PC-9 (cell line): ENCODE results near the gene GEMIN5. TPM values are rescaled to one million over a fixed set of nuclear protein-coding genes. Genes with fewer than 3 reads are reported as not detected.

Experiments used
- BruUV-seq: library from RNA; stranded (reverse); fragments of 400-500 nt; replicated peaks from 2 replicates; lab custom pipeline; 2021; lab: Mats Ljungman, UMichigan
- CTCF ChIA-PET: fragments of 300-600 bp; sonication (Branson Sonifier 250); formaldehyde crosslinking; loops from one replicate; lab custom pipeline; 2022; ENCODE audit warnings: antibody characterized with exemption; lab: Charles Lee
- POLR2A ChIA-PET: fragments of 300-600 bp; sonication (Branson Sonifier 250); formaldehyde crosslinking; loops from one replicate; lab custom pipeline; 2022; ENCODE audit warnings: antibody characterized with exemption; ENCODE audit not compliant: unreplicated experiment; lab: Charles Lee
- DNase-seq, 2 experiments: peaks; one replicate each; pipeline versions ENCODE4 v3.0.0 to v3.0.0-alpha.2; 2015 to 2022; ENCODE audit warnings: mixed read lengths in 1 of 2
- H2AFZ ChIP-seq: fragments of 200-600 bp; sonication (generic); 2 replicates; pipeline ENCODE4 v1.8.1; 2017; ENCODE audit warnings: antibody characterized with exemption
- H3F3A ChIP-seq: fragments of 200-600 bp; sonication (generic); 2 replicates; pipeline ENCODE4 v1.8.1; 2017; ENCODE audit warnings: antibody characterized with exemption, mild to moderate bottlenecking, low read depth; ENCODE audit not compliant: insufficient read depth
- H3K27ac ChIP-seq: fragments of 200-600 bp; sonication (generic); 2 replicates; pipeline ENCODE4 v1.6.1; 2016; ENCODE audit warnings: mixed run types
- H3K27me3 ChIP-seq: fragments of 200-600 bp; sonication (generic); 2 replicates; pipeline ENCODE4 v1.6.1; 2016; ENCODE audit warnings: low read depth, mixed run types; ENCODE audit not compliant: insufficient read depth
- H3K36me3 ChIP-seq: fragments of 200-600 bp; sonication (generic); 2 replicates; pipeline ENCODE4 v1.6.1; 2016; ENCODE audit warnings: low read depth, mixed run types
- H3K4me1 ChIP-seq: fragments of 200-600 bp; sonication (generic); replicated peaks from 2 replicates; pipeline ENCODE4 v1.6.1; 2016; ENCODE audit warnings: mixed run types; ENCODE audit not compliant: insufficient read depth
- H3K4me2 ChIP-seq: fragments of 200-600 bp; sonication (generic); 2 replicates; pipeline ENCODE4 v1.6.1; 2017; ENCODE audit warnings: mixed run types
- H3K4me3 ChIP-seq: fragments of 200-600 bp; sonication (generic); 2 replicates; pipeline ENCODE4 v1.6.1; 2016; ENCODE audit warnings: mixed run types
- H3K79me2 ChIP-seq: fragments of 200-600 bp; sonication (generic); 2 replicates; pipeline ENCODE4 v1.6.1; 2017; ENCODE audit warnings: low read depth, mixed run types
- H3K9me2 ChIP-seq: fragments of 200-600 bp; sonication (generic); 2 replicates; pipeline ENCODE4 v1.8.1; 2017; ENCODE audit warnings: mild to moderate bottlenecking; ENCODE audit not compliant: insufficient read depth
- H3K9me3 ChIP-seq: fragments of 200-600 bp; sonication (generic); 2 replicates; pipeline ENCODE4 v1.8.1; 2016; ENCODE audit warnings: low read depth; ENCODE audit not compliant: insufficient read depth
- H4K20me1 ChIP-seq: fragments of 200-600 bp; sonication (generic); 2 replicates; pipeline ENCODE4 v1.8.1; 2017; ENCODE audit not compliant: insufficient read depth
- EZH2 ChIP-seq: fragments of 200-600 bp; sonication (generic); IDR thresholded peaks from 2 replicates; pipeline ENCODE4 v1.8.0; 2017; ENCODE audit warnings: antibody characterized with exemption, low read depth
- intact Hi-C: fragments of 100-400 bp; cut with micrococcal nuclease; formaldehyde crosslinking; loops from one replicate; pipeline ENCODE4 v1.10.0; 2022; ENCODE audit not compliant: unreplicated experiment
- total RNA-seq: library from RNA; stranded (reverse); gene quantifications from 2 replicates; pipeline ENCODE4 v1.2.3, GENCODE V29; 2021
- TF ChIP-seq, protein P1 (sequence below): fragments of 200-600 bp; sonication (generic); conservative IDR thresholded peaks from 2 replicates; pipeline ENCODE4 v1.6.1; 2017; ENCODE audit warnings: mixed run types, antibody characterized with exemption, mild to moderate bottlenecking, moderate library complexity

The GEMIN5 gene
- total RNA-seq, 1 experiment from 2014 or later, result 18.6 TPM

GRCh38 chr5:154892369-154892771 is 45.6 kb downstream of the GEMIN5 start:
- no peak overlapping the region for H2AFZ ChIP-seq
- H3K27me3 ChIP-seq, result no peaks in the 10 kb centered on the region
- no peak overlapping the region for H3K4me2 ChIP-seq
- ChIA-PET CTCF (no interaction called here), POLR2A (no interaction called here)
- H3K4me3 ChIP-seq, result no peak overlapping the region
- BruUV-seq, result no TSS peak
- H3K4me1 ChIP-seq, result no peaks in the 10 kb centered on the region
- DNase-seq, result no peak
- no peaks in the 10 kb centered on the region for H4K20me1 ChIP-seq
- H3K9me2 ChIP-seq, result no peaks in the 10 kb centered on the region
- H3K9me3 ChIP-seq, result peaks cover under 1% of the 10 kb centered on the region; the same call in 1 of the 2 replicates
- no peak overlapping the region for H3K27ac ChIP-seq
- no peaks in the 10 kb centered on the region; the same call in 1 of the 2 replicates for H3F3A ChIP-seq
- TF ChIP-seq, protein P1, sequence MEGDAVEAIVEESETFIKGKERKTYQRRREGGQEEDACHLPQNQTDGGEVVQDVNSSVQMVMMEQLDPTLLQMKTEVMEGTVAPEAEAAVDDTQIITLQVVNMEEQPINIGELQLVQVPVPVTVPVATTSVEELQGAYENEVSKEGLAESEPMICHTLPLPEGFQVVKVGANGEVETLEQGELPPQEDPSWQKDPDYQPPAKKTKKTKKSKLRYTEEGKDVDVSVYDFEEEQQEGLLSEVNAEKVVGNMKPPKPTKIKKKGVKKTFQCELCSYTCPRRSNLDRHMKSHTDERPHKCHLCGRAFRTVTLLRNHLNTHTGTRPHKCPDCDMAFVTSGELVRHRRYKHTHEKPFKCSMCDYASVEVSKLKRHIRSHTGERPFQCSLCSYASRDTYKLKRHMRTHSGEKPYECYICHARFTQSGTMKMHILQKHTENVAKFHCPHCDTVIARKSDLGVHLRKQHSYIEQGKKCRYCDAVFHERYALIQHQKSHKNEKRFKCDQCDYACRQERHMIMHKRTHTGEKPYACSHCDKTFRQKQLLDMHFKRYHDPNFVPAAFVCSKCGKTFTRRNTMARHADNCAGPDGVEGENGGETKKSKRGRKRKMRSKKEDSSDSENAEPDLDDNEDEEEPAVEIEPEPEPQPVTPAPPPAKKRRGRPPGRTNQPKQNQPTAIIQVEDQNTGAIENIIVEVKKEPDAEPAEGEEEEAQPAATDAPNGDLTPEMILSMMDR, result no peak
- TF ChIP-seq EZH2, result no peak
- peaks cover 56% of the 10 kb centered on the region for H3K36me3 ChIP-seq
- intact Hi-C loops, result no loop called here
- no peaks in the 10 kb centered on the region for H3K79me2 ChIP-seq

DNA sequence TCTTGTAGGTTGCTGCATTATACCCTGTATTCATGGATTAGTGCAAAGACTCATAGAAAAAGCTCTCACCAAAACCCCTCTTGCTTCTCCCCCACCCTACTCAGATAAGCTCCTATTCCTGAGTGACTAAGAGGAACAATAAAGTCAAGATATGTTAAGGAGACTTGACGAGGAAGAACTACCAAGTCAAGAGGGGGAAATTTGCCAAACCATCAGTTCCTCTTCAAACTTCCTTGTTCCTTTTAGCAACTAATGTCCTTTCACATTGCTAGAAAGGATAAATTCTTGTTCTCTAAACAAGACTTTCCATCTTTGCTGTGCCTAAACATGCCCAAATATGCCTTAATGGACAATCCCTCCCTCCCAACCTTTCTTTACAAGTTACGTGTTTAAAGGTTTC is 52.6 kb downstream of the GEMIN5 start:
- intact Hi-C loops, result no loop called here
- no peaks in the 10 kb centered on the region for H3K79me2 ChIP-seq
- no TSS peak for BruUV-seq
- no peaks in the 10 kb centered on the region for H4K20me1 ChIP-seq
- no peak overlapping the region for H3K27ac ChIP-seq
- no peaks in the 10 kb centered on the region for H3K9me2 ChIP-seq
- H3K36me3 ChIP-seq, result peaks cover 46% of the 10 kb centered on the region
- ChIA-PET CTCF (no interaction called here), POLR2A (no interaction called here)
- no peaks in the 10 kb centered on the region for H3K27me3 ChIP-seq
- DNase-seq, result no peak
- H3K9me3 ChIP-seq, result peaks cover 23% of the 10 kb centered on the region
- no peak overlapping the region for H3K4me2 ChIP-seq
- H2AFZ ChIP-seq, result no peak overlapping the region
- H3K4me3 ChIP-seq, result no peak overlapping the region
- no peaks in the 10 kb centered on the region for H3K4me1 ChIP-seq
- TF ChIP-seq, protein P1, result no peak
- TF ChIP-seq EZH2, result no peak
- H3F3A ChIP-seq, result no peaks in the 10 kb centered on the region

DNA sequence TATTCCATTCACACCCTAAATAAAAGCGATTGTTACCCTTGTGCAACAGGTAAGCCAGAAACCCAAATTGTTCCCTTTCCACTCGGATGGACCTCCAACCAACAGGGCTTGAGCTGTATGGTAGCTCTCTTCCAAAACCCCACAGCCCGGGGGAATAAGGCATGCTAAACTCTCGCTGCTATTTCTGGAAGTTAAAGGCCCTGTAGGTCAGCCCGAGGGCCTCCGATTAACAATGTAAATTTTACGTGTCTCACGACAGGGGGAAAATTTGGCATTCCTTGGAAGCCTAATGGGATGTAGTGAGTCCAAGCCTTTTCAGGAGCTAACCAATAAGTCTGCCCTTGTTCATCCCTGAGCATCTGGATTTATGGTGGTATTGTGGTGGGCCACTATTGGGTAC is 53.6 kb downstream of the GEMIN5 start:
- intact Hi-C loops, result no loop called here
- peaks cover 40% of the 10 kb centered on the region for H3K36me3 ChIP-seq
- ChIA-PET POLR2A (no interaction called here), CTCF (no interaction called here)
- H4K20me1 ChIP-seq, result no peaks in the 10 kb centered on the region
- no peak overlapping the region for H3K4me2 ChIP-seq
- H3K9me2 ChIP-seq, result no peaks in the 10 kb centered on the region
- no peaks in the 10 kb centered on the region for H3K4me1 ChIP-seq
- H3F3A ChIP-seq, result no peaks in the 10 kb centered on the region
- no peaks in the 10 kb centered on the region for H3K27me3 ChIP-seq
- no TSS peak for BruUV-seq
- no peak overlapping the region for H3K4me3 ChIP-seq
- TF ChIP-seq EZH2, result no peak
- TF ChIP-seq, protein P1, result no peak
- H3K79me2 ChIP-seq, result no peaks in the 10 kb centered on the region
- no peak for DNase-seq
- H3K27ac ChIP-seq, result no peak overlapping the region
- H2AFZ ChIP-seq, result no peak overlapping the region
- peaks cover 27% of the 10 kb centered on the region for H3K9me3 ChIP-seq
